Measurements from ENCODE around the gene SPATA12. TPM values are rescaled to one million over a fixed set of nuclear protein-coding genes. Genes with fewer than 3 reads are reported as not detected.

Gene SPATA12
- total RNA-seq, 4 donors from 2014 or later: not detected

DNA sequence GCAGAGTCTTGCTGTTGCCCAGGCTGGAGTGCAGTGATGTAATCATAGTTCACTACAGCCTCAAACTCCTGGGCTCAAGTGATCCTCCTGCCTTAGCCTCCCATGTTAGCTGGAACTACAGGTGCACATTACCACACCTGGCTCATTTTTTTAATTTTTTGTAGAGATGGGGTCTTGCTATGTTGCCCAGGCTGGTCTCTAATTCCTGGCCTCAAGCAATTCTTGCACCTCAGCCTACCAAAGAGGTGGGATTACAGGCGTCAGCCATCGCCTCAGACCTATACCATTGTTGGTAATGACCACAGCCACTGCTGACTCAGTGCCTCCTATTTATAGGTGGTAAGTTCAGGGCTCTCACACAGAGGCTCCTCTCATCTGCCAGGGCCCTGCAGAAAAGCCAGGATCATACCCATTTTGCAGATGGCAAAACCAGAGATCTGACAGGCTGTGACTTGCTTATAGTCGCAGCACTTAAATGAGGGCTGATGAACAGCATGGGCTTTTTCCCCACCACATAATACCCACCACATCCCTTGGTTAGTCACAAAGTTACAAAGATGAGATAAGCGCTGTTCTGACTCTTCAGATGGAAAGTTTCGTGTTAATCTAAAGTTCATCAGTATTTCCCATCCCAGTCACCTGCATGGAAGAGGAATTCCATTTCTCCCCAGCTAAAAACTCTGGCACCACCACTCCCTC lies 21.8 kb upstream of the SPATA12 start:
- H3K27ac ChIP-seq: no peak overlapping the region
- no peaks in the 10 kb centered on the region for H3K27me3 ChIP-seq
- no peaks in the 10 kb centered on the region for H3K36me3 ChIP-seq
- no peaks in the 10 kb centered on the region for H3K4me1 ChIP-seq
- H3K9me3 ChIP-seq: no peaks in the 10 kb centered on the region
- TF ChIP-seq, protein P1, sequence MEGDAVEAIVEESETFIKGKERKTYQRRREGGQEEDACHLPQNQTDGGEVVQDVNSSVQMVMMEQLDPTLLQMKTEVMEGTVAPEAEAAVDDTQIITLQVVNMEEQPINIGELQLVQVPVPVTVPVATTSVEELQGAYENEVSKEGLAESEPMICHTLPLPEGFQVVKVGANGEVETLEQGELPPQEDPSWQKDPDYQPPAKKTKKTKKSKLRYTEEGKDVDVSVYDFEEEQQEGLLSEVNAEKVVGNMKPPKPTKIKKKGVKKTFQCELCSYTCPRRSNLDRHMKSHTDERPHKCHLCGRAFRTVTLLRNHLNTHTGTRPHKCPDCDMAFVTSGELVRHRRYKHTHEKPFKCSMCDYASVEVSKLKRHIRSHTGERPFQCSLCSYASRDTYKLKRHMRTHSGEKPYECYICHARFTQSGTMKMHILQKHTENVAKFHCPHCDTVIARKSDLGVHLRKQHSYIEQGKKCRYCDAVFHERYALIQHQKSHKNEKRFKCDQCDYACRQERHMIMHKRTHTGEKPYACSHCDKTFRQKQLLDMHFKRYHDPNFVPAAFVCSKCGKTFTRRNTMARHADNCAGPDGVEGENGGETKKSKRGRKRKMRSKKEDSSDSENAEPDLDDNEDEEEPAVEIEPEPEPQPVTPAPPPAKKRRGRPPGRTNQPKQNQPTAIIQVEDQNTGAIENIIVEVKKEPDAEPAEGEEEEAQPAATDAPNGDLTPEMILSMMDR (IDR thresholded peaks at IDR 0.05): no peak
- TF ChIP-seq EP300 (IDR thresholded peaks at IDR 0.05) (no peak), POLR2A (IDR thresholded peaks at IDR 0.05) (no peak)
- 97% methylated on average over 5 of the region's 5 CpGs for WGBS, 2 donors
- no peak overlapping the region for H3K4me3 ChIP-seq
- no peak for DNase-seq (ENCODE audit: low spot score in 2 of 2)

DNA sequence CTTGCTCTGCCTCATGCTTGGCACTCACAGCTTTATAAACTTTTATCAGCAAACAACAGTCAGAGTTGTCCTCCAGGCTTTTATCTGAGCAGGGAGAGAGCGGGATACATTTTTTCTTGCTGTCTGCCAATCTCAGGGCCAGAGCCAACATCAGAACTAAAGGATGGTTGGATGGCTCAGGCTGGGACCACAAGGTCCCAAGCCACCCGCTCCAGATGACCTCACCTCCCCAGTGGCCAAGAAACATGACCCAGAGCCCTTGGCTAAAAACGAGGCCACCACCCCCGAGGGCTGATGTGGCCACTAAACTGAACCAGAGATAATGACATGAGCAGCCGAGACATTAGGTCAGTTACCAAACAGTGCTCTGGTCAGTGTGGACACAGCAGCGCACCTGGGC lies 18.8 kb upstream of the SPATA12 start:
- 60% methylated on average over 6 of the region's 6 CpGs for WGBS, 2 donors

DNA sequence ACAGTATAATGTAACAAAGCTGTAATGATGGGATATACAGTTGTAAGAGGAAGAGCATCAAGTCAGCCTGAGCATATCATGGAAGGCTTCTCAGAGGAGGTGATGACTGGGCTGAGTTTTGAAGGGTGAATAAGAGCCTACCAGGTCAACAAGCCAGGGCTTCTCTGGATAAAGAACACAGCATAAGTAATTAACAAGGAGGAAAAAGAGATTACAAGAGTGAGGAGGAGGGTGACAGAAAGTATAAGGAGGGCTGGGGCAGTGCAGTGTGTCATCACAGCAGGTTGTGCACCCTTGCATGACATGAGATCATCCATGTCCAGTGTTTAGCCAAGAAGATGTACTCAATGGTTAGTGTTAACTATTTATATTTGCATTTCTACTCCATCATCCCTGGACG lies 16.9 kb upstream of the SPATA12 start:
- Histone ChIP-seq H3K9me3 (no peaks in the 10 kb centered on the region), H3K4me3 (no peak overlapping the region), H3K36me3 (no peaks in the 10 kb centered on the region), H3K4me1 (peaks cover 0 to 17% (median 2%) of the 10 kb centered on the region in 4 donors), H3K27ac (no peak overlapping the region), H3K27me3 (no peaks in the 10 kb centered on the region)
- no peak for DNase-seq (ENCODE audit: low spot score in 2 of 2)
- TF ChIP-seq EP300 (IDR thresholded peaks at IDR 0.05): no peak
- TF ChIP-seq, protein P1 (IDR thresholded peaks at IDR 0.05): no peak
- TF ChIP-seq POLR2A (IDR thresholded peaks at IDR 0.05): no peak
- WGBS, 2 donors: 45 to 100% methylated on average over 1 of the region's 1 CpG

More for the DNA sequence above, 18.8 kb upstream of the SPATA12 start:
- Histone ChIP-seq H3K4me1 (peaks cover 0 to under 1% (median 0%) of the 10 kb centered on the region in 4 donors), H3K27me3 (no peaks in the 10 kb centered on the region), H3K4me3 (no peak overlapping the region), H3K9me3 (no peaks in the 10 kb centered on the region), H3K27ac (no peak overlapping the region), H3K36me3 (no peaks in the 10 kb centered on the region)
- TF ChIP-seq EP300 (IDR thresholded peaks at IDR 0.05) (no peak), POLR2A (IDR thresholded peaks at IDR 0.05) (no peak)
- TF ChIP-seq, protein P1 (IDR thresholded peaks at IDR 0.05): no peak
- no peak for DNase-seq (ENCODE audit: low spot score in 2 of 2)

DNA sequence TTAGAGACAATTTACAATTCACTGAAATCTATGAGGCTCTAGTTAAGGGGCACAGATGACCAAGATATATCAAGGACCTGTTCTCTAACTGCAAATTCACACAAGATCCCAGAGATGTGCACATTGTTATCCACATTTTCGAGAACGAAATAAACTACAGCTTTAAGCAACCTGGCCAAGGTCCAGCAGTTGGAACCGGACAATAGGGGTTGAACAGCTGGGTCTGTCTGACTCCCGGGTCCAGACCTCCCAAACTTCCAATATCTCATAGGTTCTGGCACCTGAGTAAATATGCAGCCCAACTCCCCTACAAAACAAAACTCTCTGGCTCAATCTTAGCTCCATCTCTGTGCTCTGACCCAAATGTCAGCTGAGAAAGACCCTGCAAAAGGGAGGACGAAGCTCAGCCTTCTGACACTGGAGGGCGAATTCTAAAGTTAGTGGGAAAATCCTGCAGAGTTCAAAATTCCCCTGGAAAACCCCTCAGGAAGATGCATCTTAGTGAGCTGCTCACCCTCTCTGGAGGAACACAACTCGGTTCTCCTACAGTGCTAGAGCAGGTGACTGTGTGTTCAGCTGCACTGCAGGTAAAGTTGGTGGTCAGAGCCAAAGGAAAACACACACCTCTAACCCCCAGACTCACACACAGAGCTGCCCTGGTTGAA lies 14.2 kb upstream of the SPATA12 start:
- 48 to 50% methylated on average over 7 of the region's 7 CpGs for WGBS, 2 donors
- no peak overlapping the region for H3K27ac ChIP-seq
- no peak for DNase-seq (ENCODE audit: low spot score in 2 of 2)

More for the DNA sequence above, 14.2 kb upstream of the SPATA12 start:
- Histone ChIP-seq H3K4me1 (peaks cover 0 to 18% (median 2%) of the 10 kb centered on the region in 4 donors), H3K9me3 (no peaks in the 10 kb centered on the region), H3K4me3 (no peak overlapping the region), H3K36me3 (no peaks in the 10 kb centered on the region), H3K27me3 (no peaks in the 10 kb centered on the region)
- TF ChIP-seq, protein P1 (IDR thresholded peaks at IDR 0.05): no peak
- TF ChIP-seq EP300 (IDR thresholded peaks at IDR 0.05): no peak
- no peak for TF ChIP-seq POLR2A (IDR thresholded peaks at IDR 0.05)

All from tibial nerve (tissue), 4 donors.